HG03460 (cell line): ENCODE measurements around the gene SAPCD1.
A peak's percentile ranks its signal among the peaks of the same experiment; 100 is the strongest.
"Not testable (repeated sequence)": the region's sequence is repeated elsewhere in the genome, so short reads cannot be mapped to it uniquely, and the experiment has no call there.

Experiments used
- ATAC-seq: cut with Tn5 transposase; IDR thresholded peaks from one replicate; pipeline ENCODE4 v1.9.1; 2021; ENCODE audit not compliant: unreplicated experiment

SAPCD1 gene

DNA sequence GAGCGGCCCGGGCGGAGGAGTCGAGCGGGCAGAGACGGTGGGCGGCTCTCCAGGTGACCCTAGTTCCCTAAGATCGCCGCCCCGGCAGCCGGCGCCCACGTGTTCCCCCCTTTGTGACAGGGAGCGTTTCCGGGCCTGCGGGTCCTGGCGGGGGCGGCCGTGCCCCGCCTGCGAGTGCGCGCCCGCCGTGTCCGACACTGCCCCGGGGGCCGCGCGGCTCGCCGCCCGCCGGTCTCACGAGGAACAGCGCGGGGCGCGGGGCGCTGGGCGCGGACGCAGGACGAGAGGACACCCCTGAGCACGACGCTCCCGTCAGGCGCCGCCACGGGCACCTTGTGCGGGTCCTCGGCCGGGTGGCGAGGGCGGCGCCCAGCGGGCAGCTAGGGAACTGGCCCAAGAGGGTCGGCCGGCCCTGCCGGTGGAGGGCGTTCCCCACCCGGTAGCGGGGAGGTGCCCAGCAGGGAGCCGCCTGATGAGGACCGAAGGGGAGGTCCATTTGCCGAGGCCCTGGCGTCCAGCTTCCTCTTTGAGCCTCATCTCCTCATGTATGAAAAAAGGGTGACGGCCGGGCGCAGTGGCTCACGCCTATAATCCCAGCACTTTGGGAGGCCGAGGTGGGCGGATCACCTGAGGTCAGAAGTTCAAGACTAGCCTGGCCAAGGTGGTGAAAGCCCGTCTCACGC lies 33.3 kb downstream of the SAPCD1 start, which contains the start of gene VARS1:
Gene VARS1, minus strand, starts transcription at position 137 of the 683 bp plus-strand sequence. CDS start 535 bp downstream, outside the sequence.
- ATAC-seq, result no peak

DNA sequence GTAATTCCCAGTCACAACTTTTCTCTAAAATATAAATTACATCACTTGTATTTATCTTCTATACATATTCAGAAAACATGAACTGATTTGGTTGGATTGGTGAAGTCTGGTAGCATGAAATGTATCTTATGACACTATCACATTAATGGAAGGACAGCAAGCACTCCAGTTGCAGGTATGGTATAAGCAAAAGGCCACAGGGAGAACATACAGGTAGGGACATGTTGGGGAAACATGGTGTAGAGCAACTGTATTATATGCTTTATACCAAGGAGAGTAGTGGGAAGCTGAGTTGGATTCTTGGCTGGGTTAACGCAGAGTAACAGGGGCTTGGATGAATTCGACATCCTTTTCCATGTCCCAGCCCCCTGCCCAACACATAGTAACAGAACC lies 34.5 kb downstream of the SAPCD1 start:
- no peak for ATAC-seq

DNA sequence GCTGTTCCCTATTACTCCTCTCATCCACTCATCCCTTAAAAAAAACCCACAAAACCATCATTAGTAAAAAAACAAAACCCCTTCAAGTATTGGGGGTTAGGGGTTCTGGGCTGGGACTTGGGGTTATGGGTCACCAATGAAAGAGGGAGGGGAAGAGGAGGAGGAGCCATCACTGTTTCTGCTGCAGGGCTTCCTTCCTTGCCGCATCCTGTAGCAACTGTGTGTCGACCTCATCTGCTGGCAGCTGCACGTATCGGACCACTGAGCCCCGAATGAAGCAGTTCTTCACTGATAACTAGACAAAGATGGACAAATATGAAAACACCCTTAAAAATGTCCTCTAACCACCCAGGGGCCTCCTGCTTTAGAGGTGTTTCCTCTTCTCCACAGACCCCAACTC lies 35.1 kb downstream of the SAPCD1 start:
- ATAC-seq, result no peak

DNA sequence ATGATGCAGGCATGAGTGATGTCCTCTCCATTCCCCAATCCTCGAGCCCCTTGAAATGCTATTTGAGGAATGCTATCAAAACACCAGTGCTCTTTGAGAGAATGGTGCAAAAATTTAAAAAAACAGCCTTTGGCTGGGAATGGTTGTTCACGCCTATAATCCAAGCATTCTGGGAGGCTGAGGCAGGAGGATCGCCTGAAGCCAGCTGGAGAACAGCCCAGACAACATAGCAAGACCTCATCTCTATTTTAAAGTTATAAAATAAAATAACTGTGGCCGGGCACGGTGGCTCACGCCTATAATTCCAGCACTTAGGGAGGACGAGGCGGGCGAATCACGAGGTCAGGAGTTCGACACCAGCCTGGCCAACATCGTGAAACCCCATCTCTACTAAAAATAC lies 37.3 kb downstream of the SAPCD1 start:
- ATAC-seq, result no peak

DNA sequence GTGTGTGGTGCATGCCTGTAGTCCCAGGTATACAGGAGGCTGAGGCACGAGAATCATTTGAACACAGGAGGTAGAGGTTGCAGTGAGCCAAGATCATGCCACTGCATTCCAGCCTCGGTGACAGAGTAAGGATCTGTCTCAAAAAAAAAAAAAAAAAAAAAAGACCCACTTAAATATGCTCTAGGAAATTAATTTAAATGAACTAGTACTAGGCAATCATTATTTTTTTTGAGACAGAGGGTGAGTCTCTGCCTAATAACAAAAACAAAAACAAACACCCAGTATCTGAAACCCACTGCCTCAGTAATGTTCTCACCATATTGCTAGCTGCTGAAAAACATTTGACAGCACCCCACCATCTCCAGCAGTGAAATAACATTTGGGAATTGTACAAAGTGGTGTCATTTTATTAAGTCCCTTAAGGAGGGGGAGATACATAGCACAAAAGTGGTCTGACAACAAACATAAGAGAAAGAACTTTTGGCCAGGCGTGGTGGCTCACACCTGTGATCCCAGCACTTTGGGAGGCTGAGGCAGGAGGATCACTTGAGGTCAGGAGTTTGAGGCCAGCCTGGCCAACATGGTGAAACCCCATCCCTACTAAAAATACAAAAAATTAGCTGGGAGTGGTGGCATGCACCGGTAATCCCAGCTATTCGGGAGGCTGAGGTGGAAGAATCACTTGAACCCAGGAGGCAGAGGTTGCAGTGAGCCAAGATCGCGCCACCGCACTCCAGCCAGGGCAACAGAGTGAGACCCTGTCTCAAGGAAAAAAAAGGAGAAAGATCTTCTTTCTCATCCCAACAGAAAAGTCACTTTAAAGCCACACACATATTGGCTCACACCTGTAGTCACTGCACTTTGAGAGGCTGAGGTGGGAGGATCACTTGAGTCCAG lies 38.8 kb downstream of the SAPCD1 start:
- not testable (repeated sequence) for ATAC-seq

DNA sequence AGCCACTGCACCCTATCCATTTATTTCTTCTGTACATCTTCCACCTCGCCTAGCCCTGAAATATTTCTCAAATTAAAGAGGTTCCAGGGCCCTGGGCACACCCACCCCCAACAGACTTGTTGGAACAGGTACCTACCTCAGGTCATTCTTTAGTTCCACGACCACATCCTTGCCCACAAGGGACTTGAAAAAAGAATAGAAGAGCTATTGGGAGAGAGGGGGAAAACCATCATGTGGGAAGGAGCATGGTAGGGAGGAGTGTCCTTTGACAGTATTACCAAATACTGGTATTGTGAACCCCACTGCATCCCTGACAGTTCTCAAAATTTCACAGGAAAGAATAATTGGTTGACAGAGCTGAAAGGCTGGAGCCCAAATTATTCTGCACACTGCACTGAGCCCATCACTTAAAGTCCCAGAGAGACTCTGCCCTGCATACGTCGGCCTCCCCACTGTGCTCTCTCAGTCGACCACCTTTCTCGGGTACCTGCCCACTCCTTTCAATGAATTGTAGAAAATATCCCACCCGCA lies 43.5 kb downstream of the SAPCD1 start:
- peak; percentile 15 for ATAC-seq

DNA sequence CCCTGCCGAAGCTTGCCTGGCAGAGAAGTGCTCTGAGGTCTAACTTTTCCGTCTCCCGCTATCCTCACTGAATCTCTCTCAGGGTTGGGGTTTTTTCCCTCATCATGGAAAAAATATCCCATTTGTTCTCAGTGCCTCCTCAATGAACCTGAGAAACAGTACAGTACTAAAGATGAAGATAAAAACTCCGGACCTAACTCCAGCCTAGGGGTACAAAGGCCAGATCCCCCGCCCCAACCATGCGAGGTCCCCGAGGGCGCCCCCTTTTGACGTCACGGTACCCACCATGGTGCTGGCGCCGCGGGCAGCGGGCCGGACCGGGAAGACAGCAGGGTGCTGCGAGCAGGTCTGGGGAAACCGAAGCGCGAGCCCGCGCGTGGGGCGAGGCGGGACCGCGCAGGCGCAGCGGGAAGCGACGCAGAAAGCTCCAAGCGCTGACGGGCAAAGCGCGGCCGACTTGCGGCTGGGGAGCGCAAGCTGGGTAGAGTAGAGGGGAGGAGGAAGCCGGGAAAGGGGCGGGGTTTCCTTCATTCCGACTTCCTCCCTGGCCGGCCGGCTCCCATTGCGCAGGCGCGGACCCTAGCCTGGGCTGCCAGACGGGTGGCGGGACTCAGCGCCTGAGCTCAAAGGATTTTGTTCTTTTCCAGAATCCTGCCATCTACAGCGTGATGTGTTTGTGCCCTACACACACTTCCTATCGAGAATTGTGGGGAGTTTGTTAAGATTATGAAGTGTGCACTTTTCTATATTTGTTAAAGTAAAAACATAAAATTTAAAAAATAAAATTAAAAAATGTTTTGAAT lies 44.2 kb downstream of the SAPCD1 start, which contains the start of gene LSM2:
Gene LSM2, minus strand, starts transcription at position 497 of the 803 bp plus-strand sequence. Its CDS starts 209 bp downstream, at position 288.
- peak; percentile 76 for ATAC-seq

DNA sequence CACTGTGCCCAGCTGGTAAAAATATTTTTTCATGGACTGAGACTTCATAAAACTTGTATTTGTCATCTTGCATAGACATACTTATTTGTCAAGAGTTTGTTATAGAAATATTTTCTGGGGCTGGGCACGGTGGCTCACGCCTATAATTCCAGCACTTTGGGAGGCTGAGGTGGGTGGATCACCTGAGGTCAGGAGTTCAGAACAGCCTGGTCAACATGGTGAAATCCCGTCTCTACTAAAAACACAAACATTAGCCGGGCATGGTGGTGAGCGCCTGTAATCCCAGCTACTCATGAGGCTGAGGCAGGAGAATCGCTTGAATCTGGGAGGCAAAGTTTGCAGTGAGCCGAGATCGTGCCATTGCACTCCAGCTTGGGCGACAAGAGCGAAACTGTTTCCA lies 46.1 kb downstream of the SAPCD1 start:
- not testable (repeated sequence) for ATAC-seq

DNA sequence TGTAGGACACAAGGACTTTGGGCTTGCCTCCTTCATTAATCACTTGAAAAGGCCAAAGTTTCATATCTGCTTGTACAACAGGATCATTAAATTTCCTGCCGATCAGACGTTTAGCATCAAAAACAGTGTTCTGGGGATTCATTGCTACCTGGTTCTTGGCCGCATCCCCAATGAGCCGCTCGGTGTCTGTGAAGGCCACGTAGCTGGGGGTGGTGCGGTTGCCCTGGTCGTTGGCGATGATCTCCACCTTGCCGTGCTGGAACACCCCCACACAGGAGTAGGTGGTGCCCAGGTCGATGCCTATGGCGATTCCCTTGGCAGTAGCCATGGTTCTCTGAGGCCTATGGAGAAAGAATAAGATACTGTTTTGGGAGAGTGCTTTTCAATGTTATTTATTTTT lies 49.2 kb downstream of the SAPCD1 start:
- no peak for ATAC-seq

DNA sequence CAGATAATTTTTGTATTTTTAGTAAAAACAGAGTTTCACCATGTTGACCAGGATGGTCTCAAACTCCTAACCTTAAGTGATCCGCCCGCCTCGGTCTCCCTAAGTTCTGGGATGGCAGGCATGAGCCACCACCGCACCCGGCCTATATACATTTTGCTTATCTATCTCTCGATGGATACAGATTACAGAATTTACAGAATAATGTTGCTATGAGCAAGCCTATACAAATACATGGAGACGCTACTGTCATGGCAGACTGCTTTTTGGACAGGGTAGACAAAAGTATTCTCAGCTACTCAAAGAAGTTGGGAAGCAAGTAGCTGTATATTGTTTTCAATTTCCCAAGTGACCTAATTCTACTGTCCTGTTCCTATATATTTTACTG lies 51.0 kb downstream of the SAPCD1 start:
- no peak for ATAC-seq
